HAP-1 (cell line): Measurements from ENCODE around the gene CST1.
"Not testable (repeated sequence)": the region's sequence is repeated elsewhere in the genome, so short reads cannot be mapped to it uniquely, and the experiment has no call there.

Experiments
- DNase-seq, 2 experiments: peaks; one replicate each; pipeline ENCODE4 v3.0.0-alpha.2; 2016 to 2020; ENCODE audit warnings: low spot score in 2 of 2
- H3K27me3 ChIP-seq: fragments of 250-450 bp; sonication (Bioruptor Pico); 2 replicates; pipeline ENCODE4 v1.5.1; 2020; ENCODE audit warnings: low read depth, mild to moderate bottlenecking, moderate library complexity
- H3K36me3 ChIP-seq: fragments of 250-450 bp; sonication (Bioruptor Pico); replicated peaks from 2 replicates; pipeline ENCODE4 v1.5.1; 2020; ENCODE audit warnings: mild to moderate bottlenecking
- H3K4me1 ChIP-seq: fragments of 250-450 bp; sonication (Bioruptor Pico); 2 replicates; pipeline ENCODE4 v1.5.1; 2020; ENCODE audit warnings: mild to moderate bottlenecking
- H3K4me3 ChIP-seq: fragments of 250-450 bp; sonication (Bioruptor Pico); 2 replicates; pipeline ENCODE4 v1.5.1; 2020; ENCODE audit warnings: mild to moderate bottlenecking, moderate library complexity
- H3K9me3 ChIP-seq: fragments of 250-450 bp; sonication (Bioruptor Pico); 2 replicates; pipeline ENCODE4 v1.5.1; 2020; ENCODE audit warnings: mild to moderate bottlenecking, moderate library complexity
- in situ Hi-C: fragments of 300-500 bp; cut with MboI; formaldehyde crosslinking; loops from 3 replicates; pipeline ENCODE4 v1.14.3; 2020; ENCODE audit warnings: low sequenced_read_pairs, inconsistent platforms, mixed read lengths

The CST1 gene

DNA sequence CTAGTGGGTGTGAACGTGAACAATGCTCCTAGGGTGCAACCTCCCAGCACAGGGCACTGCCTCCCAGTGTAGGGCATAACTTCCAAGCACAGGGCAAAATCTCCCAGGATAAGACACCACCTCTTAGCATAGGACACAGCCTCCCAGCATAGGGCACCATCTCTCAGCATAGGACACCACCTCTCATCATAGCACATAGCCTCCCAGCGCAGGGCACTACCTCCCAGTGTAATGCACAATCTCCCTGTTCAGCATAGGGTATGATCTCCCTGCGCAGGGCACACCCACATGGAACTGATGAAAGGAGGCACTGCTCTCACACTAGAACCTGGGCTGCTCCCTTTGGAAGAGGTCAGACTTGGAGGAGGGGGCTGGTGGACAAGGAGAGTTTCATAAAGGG lies 21.3 kb upstream of the CST1 start:
- Histone ChIP-seq H3K4me3 (no peak overlapping the region), H3K4me1 (no peaks in the 10 kb centered on the region), H3K9me3 (no peaks in the 10 kb centered on the region), H3K27me3 (no peaks in the 10 kb centered on the region), H3K36me3 (no peaks in the 10 kb centered on the region)
- no peak for DNase-seq
- in situ Hi-C loops = no loop called here

GRCh38 chr20:23770384-23770783 lies 19.6 kb upstream of the CST1 start:
- Histone ChIP-seq H3K9me3 (no peaks in the 10 kb centered on the region), H3K4me1 (no peaks in the 10 kb centered on the region), H3K27me3 (no peaks in the 10 kb centered on the region), H3K4me3 (no peak overlapping the region), H3K36me3 (no peaks in the 10 kb centered on the region)
- in situ Hi-C loops = no loop called here
- DNase-seq = no peak

- H3K27me3 ChIP-seq, H3K9me3 ChIP-seq, H3K36me3 ChIP-seq, H3K4me1 ChIP-seq, in situ Hi-C loops, DNase-seq, H3K4me3 ChIP-seq: not testable (repeated sequence)
These were observed 17.8 kb upstream of the CST1 start for GRCh38 chr20:23768520-23768919.

DNA sequence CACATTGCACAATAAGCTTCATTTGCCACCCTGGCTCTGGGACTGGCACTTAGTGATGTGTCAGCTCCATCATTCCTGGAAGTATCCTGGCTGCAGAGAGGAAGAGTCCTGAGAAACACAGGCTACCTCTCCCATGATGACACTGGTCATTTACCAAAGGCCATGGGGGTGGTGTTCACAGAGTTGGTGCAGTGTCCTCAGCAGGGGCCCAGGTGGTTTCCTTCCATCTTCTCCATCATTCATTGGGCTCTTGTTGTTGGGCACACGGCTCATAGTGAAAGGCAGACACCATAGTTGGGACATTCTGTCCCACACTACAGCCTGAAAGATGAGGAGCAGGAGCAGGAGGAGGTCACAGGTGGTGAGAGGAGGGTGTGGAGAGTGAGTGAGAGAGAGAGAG lies 15.8 kb upstream of the CST1 start:
- no peak for DNase-seq
- in situ Hi-C loops = no loop called here

GRCh38 chr20:23765578-23765977 lies 14.8 kb upstream of the CST1 start:
- in situ Hi-C loops = no loop called here
- Histone ChIP-seq H3K9me3 (no peaks in the 10 kb centered on the region), H3K4me1 (no peaks in the 10 kb centered on the region), H3K4me3 (no peak overlapping the region), H3K36me3 (no peaks in the 10 kb centered on the region), H3K27me3 (no peaks in the 10 kb centered on the region)
- DNase-seq = no peak

More for the DNA sequence above, 15.8 kb upstream of the CST1 start:
- Histone ChIP-seq H3K9me3 (no peaks in the 10 kb centered on the region), H3K27me3 (no peaks in the 10 kb centered on the region), H3K4me3 (no peak overlapping the region), H3K36me3 (no peaks in the 10 kb centered on the region), H3K4me1 (no peaks in the 10 kb centered on the region)

GRCh38 chr20:23764630-23765029 lies 13.9 kb upstream of the CST1 start:
- H3K27me3 ChIP-seq, H3K36me3 ChIP-seq, H3K4me3 ChIP-seq, H3K9me3 ChIP-seq, in situ Hi-C loops, H3K4me1 ChIP-seq, DNase-seq: not testable (repeated sequence)

DNA sequence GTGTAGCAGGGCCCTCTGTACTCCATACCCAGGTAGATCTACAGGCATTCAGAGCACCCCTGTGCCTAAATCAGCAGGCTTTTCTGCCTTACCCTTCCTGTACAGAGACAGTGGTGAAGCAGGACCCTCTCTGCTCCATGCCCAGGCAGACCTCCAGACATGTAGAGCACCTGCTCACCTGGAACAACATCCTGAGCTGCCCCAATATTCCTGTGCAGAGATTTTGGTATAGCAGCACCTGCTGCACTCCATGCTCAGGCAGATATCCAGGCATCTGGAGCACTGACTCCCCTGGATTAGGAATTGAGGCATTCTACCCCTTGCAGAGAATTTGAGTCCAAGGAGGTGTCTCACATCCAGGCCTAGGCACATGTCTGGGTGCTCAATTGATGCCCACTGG lies 12.6 kb upstream of the CST1 start:
- Histone ChIP-seq H3K4me1 (no peaks in the 10 kb centered on the region), H3K4me3 (no peak overlapping the region), H3K9me3 (no peaks in the 10 kb centered on the region), H3K27me3 (no peaks in the 10 kb centered on the region), H3K36me3 (no peaks in the 10 kb centered on the region)
- in situ Hi-C loops = no loop called here
- no peak for DNase-seq

DNA sequence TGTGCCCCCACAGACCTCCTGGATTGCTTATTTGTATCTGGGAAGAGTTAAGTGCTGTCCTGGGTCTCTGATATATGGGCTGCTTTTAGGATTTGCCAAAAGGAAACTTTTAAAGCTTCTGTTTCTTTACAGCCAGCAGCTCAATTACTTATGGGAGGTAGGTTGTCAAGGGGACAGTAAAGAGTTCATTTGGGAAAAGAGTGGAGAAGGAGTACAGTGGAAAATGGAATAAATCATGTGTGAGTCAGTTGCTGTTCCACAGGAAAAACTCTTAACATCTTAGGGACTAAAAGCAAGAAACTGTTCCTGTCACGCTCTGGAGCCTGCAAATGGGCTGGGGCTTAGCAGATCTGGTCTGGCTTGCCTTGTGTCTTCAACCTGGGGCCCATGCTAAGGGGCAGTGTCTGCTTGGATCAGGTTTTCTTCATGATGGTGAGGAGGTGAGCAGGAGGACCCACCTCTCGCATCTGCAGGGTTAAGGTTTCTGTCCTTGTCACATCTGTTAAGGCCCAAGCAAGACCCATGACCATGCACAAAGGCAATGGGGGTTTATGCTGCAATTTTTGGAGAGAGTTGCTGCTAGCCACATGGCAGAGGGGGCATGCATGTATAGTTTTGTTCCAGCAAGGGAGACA lies 8.7 kb upstream of the CST1 start:
- Histone ChIP-seq H3K4me3 (no peak overlapping the region), H3K36me3 (no peaks in the 10 kb centered on the region), H3K4me1 (no peaks in the 10 kb centered on the region), H3K27me3 (no peaks in the 10 kb centered on the region), H3K9me3 (no peaks in the 10 kb centered on the region)
- no peak for DNase-seq
- in situ Hi-C loops = no loop called here

DNA sequence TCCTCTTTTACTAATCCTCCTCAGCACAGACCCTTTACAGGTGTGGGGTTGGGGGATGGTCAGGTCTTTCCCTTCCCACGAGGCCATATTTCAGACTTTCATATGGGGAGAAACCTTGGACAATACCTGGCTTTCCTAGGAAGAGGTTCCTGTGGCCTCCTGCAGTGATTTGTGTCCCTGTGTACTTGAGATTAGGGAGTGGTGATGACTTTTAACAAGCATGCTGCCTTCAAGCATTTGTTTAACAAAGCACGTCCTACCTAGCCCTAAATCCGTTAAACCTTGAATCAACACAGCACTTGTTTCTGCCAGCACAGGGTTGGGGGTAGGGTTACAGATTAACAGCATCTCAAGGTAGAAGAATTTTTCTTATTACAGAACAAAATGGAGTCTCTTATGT lies 6.1 kb upstream of the CST1 start:
- H3K9me3 ChIP-seq, DNase-seq, H3K4me3 ChIP-seq, H3K36me3 ChIP-seq, in situ Hi-C loops, H3K27me3 ChIP-seq, H3K4me1 ChIP-seq: not testable (repeated sequence)

DNA sequence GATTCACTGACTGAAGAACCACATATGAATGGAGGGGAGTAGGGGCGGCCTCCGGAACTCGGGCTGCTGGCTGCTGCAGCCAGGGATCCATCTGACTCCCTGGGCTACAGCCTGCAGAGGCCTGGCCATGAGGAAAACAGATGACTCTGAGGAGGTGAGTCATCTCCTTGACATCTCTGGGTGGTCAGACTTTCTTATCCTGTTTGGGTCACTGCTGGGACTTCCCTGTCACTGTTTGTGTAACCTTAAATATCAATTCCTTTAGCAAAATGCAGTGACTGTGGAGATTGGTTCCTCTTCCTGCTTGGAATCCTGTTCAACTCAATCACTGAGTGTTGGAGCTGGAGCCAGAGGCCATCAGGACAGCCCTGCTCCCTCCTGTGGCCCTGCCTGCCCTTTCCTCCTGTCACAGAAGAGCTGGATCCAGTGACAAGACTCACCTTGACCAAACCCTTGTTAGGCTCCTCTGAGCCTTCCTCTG lies 4.4 kb upstream of the CST1 start:
- H3K36me3 ChIP-seq, H3K27me3 ChIP-seq, H3K4me1 ChIP-seq, H3K9me3 ChIP-seq, DNase-seq, H3K4me3 ChIP-seq, in situ Hi-C loops: not testable (repeated sequence)

GRCh38 chr20:23754731-23755130 lies 4.0 kb upstream of the CST1 start:
- Histone ChIP-seq H3K9me3 (no peaks in the 10 kb centered on the region), H3K27me3 (no peaks in the 10 kb centered on the region), H3K36me3 (no peaks in the 10 kb centered on the region), H3K4me3 (no peak overlapping the region), H3K4me1 (no peaks in the 10 kb centered on the region)
- DNase-seq = no peak
- in situ Hi-C loops = no loop called here

DNA sequence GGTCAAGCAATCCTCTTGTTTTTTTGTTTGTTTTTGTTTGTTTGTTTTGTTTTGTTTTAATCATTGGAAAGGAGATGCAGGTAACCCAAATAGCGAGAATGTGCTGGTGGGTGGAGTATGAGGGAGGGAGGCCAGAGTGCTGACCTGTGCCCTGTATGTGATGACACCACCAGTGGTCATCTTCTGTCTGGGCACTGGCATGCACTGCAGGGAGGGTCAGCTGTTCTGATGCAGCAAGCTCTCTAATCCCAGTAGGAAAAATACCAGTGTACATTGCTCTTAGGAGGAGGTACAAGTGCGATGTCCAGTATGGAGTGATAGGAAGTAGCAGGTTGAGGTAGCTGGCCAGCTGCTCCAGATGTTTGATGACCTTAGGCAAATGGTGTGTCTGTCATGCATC lies 2.9 kb upstream of the CST1 start:
- Histone ChIP-seq H3K36me3 (no peaks in the 10 kb centered on the region), H3K27me3 (no peaks in the 10 kb centered on the region), H3K4me3 (no peak overlapping the region), H3K4me1 (no peaks in the 10 kb centered on the region), H3K9me3 (no peaks in the 10 kb centered on the region)
- DNase-seq = no peak
- in situ Hi-C loops = no loop called here

- no peak overlapping the region for H3K4me3 ChIP-seq
- DNase-seq = no peak
- no peaks in the 10 kb centered on the region for H3K27me3 ChIP-seq
- no peaks in the 10 kb centered on the region for H3K36me3 ChIP-seq
- in situ Hi-C loops = no loop called here
- no peaks in the 10 kb centered on the region for H3K9me3 ChIP-seq
- H3K4me1 ChIP-seq = no peaks in the 10 kb centered on the region
These were observed 2.4 kb upstream of the CST1 start for GRCh38 chr20:23753194-23753548.

- Histone ChIP-seq H3K9me3 (no peaks in the 10 kb centered on the region), H3K27me3 (no peaks in the 10 kb centered on the region), H3K4me1 (no peaks in the 10 kb centered on the region), H3K4me3 (no peak overlapping the region), H3K36me3 (no peaks in the 10 kb centered on the region)
- no peak for DNase-seq
- in situ Hi-C loops = no loop called here
These were observed 1.9 kb upstream of the CST1 start for GRCh38 chr20:23752481-23753193.

- H3K9me3 ChIP-seq = no peaks in the 10 kb centered on the region
- H3K27me3 ChIP-seq = no peaks in the 10 kb centered on the region
- H3K36me3 ChIP-seq = no peaks in the 10 kb centered on the region
- no peak overlapping the region for H3K4me3 ChIP-seq
- no peak for DNase-seq
- no peaks in the 10 kb centered on the region for H3K4me1 ChIP-seq
- in situ Hi-C loops = no loop called here
These were observed 1.3 kb upstream of the CST1 start for GRCh38 chr20:23752019-23752418.
